Esophagus squamous epithelium (tissue), 5 donors: ENCODE measurements around the gene DOCK3. TPM values are rescaled to one million over a fixed set of nuclear protein-coding genes. Genes with fewer than 3 reads are reported as not detected.
"Not testable (repeated sequence)": the region's sequence is repeated elsewhere in the genome, so short reads cannot be mapped to it uniquely, and the experiment has no call there.

Experiments used
- DNase-seq: peaks from one replicate; lab custom pipeline; 2025; lab: John Stamatoyannopoulos, UW
- H3K27ac ChIP-seq, 4 donors: fragments of 200-600 bp; sonication (generic); one replicate each; pipeline ENCODE4 v1.5.1; 2016 to 2019; ENCODE audit warnings: mild to moderate bottlenecking in 1 of 4
- H3K27me3 ChIP-seq, 4 donors: fragments of 200-600 bp; sonication (generic); 1 replicate in 3 of 4; 2 replicates in 1 of 4; pipeline versions ENCODE4 v1.5.1 to v1.6.0; 2017 to 2021; ENCODE audit warnings: antibody characterized with exemption in 1 of 4
- H3K36me3 ChIP-seq, 3 donors: fragments of 200-600 bp; sonication (generic); one replicate each; pipeline ENCODE4 v1.5.1; 2016 to 2019
- H3K4me1 ChIP-seq, 3 donors: fragments of 200-600 bp; sonication (generic); one replicate each; pipeline ENCODE4 v1.5.1; 2017 to 2019
- H3K4me3 ChIP-seq, 4 donors: fragments of 200-600 bp; sonication (generic); 1 replicate in 3 of 4; 2 replicates in 1 of 4; pipeline ENCODE4 v1.5.1; 2016 to 2019; ENCODE audit warnings: mild to moderate bottlenecking in 2 of 4, moderate library complexity in 1 of 4
- H3K9me3 ChIP-seq, 3 donors: fragments of 200-600 bp; sonication (generic); one replicate each; pipeline ENCODE4 v1.5.1; 2016 to 2019
- CTCF ChIP-seq, 6 experiments: fragments of 450-650 bp in 4 of 6; fragments of 200-600 bp in 2 of 6; sonication (generic) in 2 of 6; IDR thresholded peaks; one replicate each; pipeline ENCODE4 v1.5.1; 2016 to 2019; ENCODE audit warnings: antibody characterized with exemption in 6 of 6, mild to moderate bottlenecking in 4 of 6, moderate library complexity in 4 of 6
- POLR2A ChIP-seq, 4 donors: fragments of 450-650 bp; IDR thresholded peaks; one replicate each; pipeline ENCODE4 v1.6.1; 2017; ENCODE audit warnings: antibody characterized with exemption in 4 of 4, mild to moderate bottlenecking in 4 of 4, moderate library complexity in 3 of 4
- WGBS, 2 donors: methylation state at CpG; one replicate each; pipeline ENCODE4 v1.1.5; 2018; 5-methylcytosine and 5-hydroxymethylcytosine counted together
- intact Hi-C: fragments of 100-400 bp; cut with DNase I; formaldehyde crosslinking; loops from one replicate; pipeline ENCODE4 v1.15.0; 2022
- total RNA-seq, 4 donors: library from RNA; depleted of rRNA; stranded (reverse); fragments of >200 nt; gene quantifications; one replicate each; pipeline ENCODE4 v1.1.0, GENCODE V29; 2016
- donor health status: DM: yes; HTN: yes; CAD: no.

Gene DOCK3
- total RNA-seq, 4 donors from 2014 or later = 0.92 to 1.7 (median 1.4) TPM

DNA sequence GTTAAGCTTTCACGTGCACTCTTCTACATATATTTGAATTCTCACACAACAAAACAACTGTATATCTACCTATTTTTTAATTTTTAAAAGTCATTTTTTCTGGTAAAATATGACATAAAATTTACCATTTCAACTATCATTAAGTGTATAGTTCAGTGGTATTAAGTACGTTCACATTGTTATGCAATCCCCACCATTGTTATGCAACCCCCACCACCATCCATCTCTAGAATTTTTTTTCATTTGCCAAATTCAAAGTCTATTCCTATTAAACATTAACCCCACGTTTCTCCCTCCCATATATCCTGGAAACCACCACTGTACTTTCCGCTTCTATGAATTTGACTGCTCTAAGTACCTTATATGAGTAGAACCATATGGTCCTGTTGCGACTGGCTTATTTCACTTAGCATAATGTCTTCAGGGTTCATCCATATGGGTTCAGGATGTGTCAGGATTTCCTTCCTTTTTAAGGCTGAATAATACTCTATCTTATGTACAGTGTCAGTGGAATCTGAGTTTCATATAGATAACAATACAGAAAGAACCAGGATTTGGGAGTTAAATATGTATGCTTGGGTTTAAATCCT is 279.2 kb downstream of the DOCK3 start:
- H3K9me3 ChIP-seq = no peaks in the 10 kb centered on the region
- no peaks in the 10 kb centered on the region for H3K4me1 ChIP-seq
- no peak for TF ChIP-seq POLR2A (IDR thresholded peaks at IDR 0.05)
- TF ChIP-seq CTCF (IDR thresholded peaks at IDR 0.05) = no peak
- no peak overlapping the region for H3K4me3 ChIP-seq
- intact Hi-C loops = no loop called here
- no peak for DNase-seq
- H3K36me3 ChIP-seq = no peaks in the 10 kb centered on the region
- H3K27ac ChIP-seq = no peak overlapping the region
- 63 to 68% methylated on average over 5 of the region's 5 CpGs for WGBS, 2 donors
- no peaks in the 10 kb centered on the region for H3K27me3 ChIP-seq

GRCh38 chr3:50961386-50961785 is 286.7 kb downstream of the DOCK3 start:
- no peaks in the 10 kb centered on the region for H3K4me1 ChIP-seq
- WGBS, 2 donors = 68 to 79% methylated on average over 1 of the region's 1 CpG
- no peak overlapping the region for H3K27ac ChIP-seq
- no peak for DNase-seq
- intact Hi-C loops = loop anchor here (10.0 kb wide), 1 partner anchor 413 kb away; no protein-coding TSS in a partner anchor
- H3K9me3 ChIP-seq = no peaks in the 10 kb centered on the region
- no peaks in the 10 kb centered on the region for H3K27me3 ChIP-seq
- H3K36me3 ChIP-seq = no peaks in the 10 kb centered on the region
- no peak overlapping the region for H3K4me3 ChIP-seq
- TF ChIP-seq CTCF (IDR thresholded peaks at IDR 0.05) (no peak), POLR2A (IDR thresholded peaks at IDR 0.05) (no peak)

GRCh38 chr3:50971487-50971924 is 296.8 kb downstream of the DOCK3 start:
- intact Hi-C loops = no loop called here
- Histone ChIP-seq H3K36me3 (no peaks in the 10 kb centered on the region), H3K9me3 (peaks cover 0 to 10% (median 0%) of the 10 kb centered on the region in 3 donors), H3K27ac (no peak overlapping the region), H3K27me3 (no peaks in the 10 kb centered on the region), H3K4me3 (no peak overlapping the region), H3K4me1 (no peaks in the 10 kb centered on the region)
- no peak for DNase-seq
- 0 to 4% methylated on average over 2 to 3 of the region's 3 CpGs for WGBS, 2 donors
- TF ChIP-seq CTCF (IDR thresholded peaks at IDR 0.05) = peak; percentile 47 to 89 (median 78)
- TF ChIP-seq POLR2A (IDR thresholded peaks at IDR 0.05) = no peak

DNA sequence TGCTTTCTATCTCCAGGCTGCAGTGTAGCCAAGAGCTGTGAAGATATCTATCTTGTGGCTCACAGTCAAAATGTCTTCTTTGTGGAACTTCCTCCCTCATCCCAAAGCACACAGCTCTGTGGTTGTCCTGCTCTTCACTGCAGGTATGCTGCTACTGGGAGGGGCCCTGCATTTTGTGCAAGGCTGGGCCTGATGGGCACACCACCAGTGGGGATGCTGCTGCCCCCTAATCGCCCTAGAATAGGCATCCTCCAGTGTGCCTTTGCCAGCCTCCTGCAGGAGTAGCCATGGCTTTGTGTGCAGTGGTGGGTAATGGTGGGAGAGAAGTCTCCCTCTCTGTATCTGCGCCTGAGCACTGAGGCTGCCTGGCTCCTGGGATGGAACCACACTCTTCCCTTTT is 297.3 kb downstream of the DOCK3 start:
- no peak overlapping the region for H3K27ac ChIP-seq
- no peak for DNase-seq
- no peak for TF ChIP-seq POLR2A (IDR thresholded peaks at IDR 0.05)
- TF ChIP-seq CTCF (IDR thresholded peaks at IDR 0.05) = no peak
- H3K4me1 ChIP-seq = no peaks in the 10 kb centered on the region
- no peaks in the 10 kb centered on the region for H3K36me3 ChIP-seq
- no peaks in the 10 kb centered on the region for H3K27me3 ChIP-seq
- intact Hi-C loops = no loop called here
- 40 to 100% methylated on average over 1 of the region's 2 CpGs for WGBS, 2 donors
- H3K4me3 ChIP-seq = no peak overlapping the region
- H3K9me3 ChIP-seq = peaks cover 0 to 10% (median 0%) of the 10 kb centered on the region in 3 donors

GRCh38 chr3:50978586-50978985 is 303.9 kb downstream of the DOCK3 start:
- DNase-seq, H3K36me3 ChIP-seq, H3K27ac ChIP-seq, H3K4me1 ChIP-seq, H3K27me3 ChIP-seq, H3K9me3 ChIP-seq, intact Hi-C loops, H3K4me3 ChIP-seq: not testable (repeated sequence)
- 77 to 80% methylated on average over 8 to 13 of the region's 18 CpGs for WGBS, 2 donors
